SK-N-MC (cell line): ENCODE data around the gene SMTNL1.

Experiments
- EZH2 ChIP-seq: fragments of 200-600 bp; sonication (generic); IDR thresholded peaks from one replicate; pipeline ENCODE4 v1.6.1; 2017; ENCODE audit warnings: antibody characterized with exemption
- FOXP2 ChIP-seq: optimal IDR thresholded peaks from 2 replicates; pipeline ENCODE3; 2011; ENCODE audit warnings: mild to moderate bottlenecking, moderate library complexity; ENCODE audit not compliant: insufficient read depth; ENCODE audit errors: extremely low read length, control extremely low read depth
- POLR2AphosphoS5 ChIP-seq: IDR thresholded peaks from 2 replicates; pipeline ENCODE4 v1.6.1; 2012; ENCODE audit warnings: mild to moderate bottlenecking, low read depth, low read length, borderline replicate concordance

- TF ChIP-seq EZH2, result no peak
- no peak for TF ChIP-seq POLR2AphosphoS5
- TF ChIP-seq FOXP2, result no peak
These were observed 46.7 kb upstream of the SMTNL1 start for GRCh38 chr11:57490456-57491248.
